ENCODE results near the gene WNT10A.
"Not testable (repeated sequence)": the region's sequence is repeated elsewhere in the genome, so short reads cannot be mapped to it uniquely, and the experiment has no call there.

DNA sequence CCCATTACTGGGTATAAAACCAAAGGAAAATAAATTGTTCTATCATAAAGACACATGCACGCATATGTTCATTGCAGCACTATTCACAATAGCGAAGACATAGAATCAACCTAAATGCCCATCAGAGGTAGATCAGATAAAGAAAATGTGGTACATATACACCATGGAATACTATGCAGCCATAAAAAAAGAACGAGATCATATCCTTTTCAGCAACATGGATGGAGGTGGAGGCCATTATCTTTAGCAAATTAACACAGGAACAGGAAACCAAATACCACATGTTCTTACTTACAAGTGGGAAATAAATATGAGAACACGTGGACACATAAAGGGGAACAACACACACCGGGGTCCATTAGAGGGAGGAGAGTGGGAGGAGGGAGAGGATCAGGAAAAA is 36.3 kb upstream of the WNT10A start:
- TF ChIP-seq POLR2AphosphoS5, POLR2A (IDR thresholded peaks at IDR 0.05; ENCODE audit: low read depth, low read length): not testable (repeated sequence)

Data from GM12892 (cell line).